HG03060 (cell line): ENCODE results near the gene NKD2.

ENCODE experiments used
- ATAC-seq: cut with Tn5 transposase; IDR thresholded peaks from one replicate; pipeline ENCODE4 v1.9.1; 2021; ENCODE audit warnings: low read depth, moderate number of reproducible peaks; ENCODE audit not compliant: unreplicated experiment

NKD2 gene

DNA sequence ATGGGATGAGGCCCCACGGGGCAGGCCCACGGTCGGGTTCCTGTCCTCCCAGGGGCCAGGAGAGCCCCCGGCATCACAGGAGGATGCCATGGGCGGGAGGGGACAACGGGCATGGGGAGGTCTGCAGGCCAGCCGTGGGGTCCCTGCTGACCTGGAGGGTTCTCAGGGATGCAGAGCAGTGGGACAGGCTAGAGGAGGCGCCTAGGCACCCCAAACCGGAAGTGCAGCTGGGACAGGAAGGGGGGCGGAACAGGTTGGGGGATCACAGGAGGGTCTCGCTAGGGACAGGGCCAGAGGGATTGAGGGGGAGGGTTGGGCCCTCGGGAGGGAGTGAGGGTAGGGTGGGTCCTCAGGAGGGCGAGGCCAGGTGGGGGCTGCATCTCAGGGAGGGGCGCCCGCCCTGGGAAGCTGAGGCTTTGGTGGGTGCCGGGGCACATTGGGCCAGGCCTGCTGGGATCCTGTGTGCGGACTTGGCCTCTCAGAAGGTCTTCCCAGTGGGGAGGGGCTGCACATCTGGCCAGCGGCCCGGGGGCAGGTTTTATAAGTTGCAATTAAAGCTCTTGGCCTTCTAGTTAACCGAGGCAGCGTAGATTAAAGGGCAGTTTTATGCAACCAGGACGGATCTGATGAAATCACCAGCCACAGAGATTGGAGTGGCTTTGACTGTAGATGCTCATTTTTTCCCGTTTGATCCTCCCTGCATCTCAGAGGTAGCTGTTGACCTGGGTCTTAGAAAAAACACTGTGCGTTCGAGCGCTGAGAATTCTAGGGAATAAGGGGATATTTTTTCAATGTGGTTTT is 20.1 kb downstream of the NKD2 start:
- no peak for ATAC-seq

- ATAC-seq: no peak
Measured at GRCh38 chr5:1029282-1029944, 20.8 kb downstream of the NKD2 start.

GRCh38 chr5:1029945-1030625 is 21.5 kb downstream of the NKD2 start:
- no peak for ATAC-seq

DNA sequence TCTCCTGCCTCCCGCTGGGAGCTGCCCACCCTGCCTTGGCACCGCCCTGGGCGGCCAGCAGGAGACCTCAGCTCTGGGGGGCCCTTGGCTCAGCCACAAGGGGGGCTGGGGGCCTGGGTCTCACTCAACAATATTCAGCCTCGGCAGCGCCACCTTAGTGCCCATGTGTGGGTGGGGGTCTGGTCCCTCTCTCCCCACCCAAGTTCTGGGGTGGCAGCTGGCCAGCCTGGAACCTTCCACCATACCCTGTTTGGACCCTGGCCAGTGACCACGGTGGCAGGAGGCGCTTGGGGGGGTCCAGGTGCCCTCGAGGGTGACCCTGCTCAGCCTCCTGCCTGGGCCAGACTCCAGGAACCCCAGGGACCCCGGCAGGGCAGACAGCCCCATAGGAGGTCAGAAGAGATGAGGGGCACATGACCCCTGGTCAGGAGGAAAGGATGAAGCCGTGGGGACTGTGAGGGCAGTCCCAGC is 22.2 kb downstream of the NKD2 start:
- ATAC-seq: no peak

GRCh38 chr5:1031306-1031959 is 22.8 kb downstream of the NKD2 start:
- no peak for ATAC-seq

DNA sequence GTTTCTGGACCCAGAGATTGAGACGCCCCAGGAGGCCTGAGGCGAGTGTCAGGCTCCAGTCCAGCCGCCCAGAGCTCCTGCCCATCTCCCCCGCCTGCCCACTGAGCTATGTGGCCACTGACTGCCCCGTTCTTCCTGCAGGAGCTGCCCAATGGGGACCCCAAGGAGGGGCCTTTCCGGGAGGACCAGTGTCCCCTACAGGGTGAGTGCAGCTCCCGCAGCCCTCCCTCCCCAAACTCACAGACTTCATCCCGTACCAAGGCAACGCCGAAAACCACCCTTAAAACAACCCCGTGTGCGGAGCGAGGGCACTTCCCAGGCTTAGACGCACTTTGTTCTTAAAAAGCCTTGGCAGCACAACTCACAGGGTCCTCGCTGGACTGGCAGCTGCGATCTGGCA is 23.4 kb downstream of the NKD2 start:
- ATAC-seq: no peak

DNA sequence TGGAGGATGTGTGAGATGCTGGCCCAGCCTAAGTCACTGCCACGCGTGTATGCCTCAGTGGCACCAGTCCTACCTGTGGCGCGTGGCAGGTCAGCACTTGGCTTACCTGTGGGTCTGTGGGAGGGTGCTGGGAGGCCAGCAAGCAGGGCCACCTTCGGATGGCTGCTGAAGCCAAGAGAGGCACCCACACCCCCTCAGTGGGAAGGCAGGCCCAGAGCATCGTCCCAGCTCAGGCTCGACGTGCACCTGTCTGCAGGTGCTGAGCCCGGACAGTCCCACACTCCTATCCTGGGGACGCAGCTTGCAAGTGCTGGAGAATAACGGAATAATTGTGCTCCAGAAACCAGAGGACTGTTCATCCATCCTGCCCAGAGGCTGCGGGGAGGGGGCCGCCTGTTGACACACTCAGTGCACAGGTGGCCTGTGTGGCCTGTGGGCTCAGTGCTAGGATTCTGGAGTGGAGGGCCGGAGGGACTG is 24.0 kb downstream of the NKD2 start:
- no peak for ATAC-seq

GRCh38 chr5:1033178-1033577 is 24.6 kb downstream of the NKD2 start:
- ATAC-seq: no peak

DNA sequence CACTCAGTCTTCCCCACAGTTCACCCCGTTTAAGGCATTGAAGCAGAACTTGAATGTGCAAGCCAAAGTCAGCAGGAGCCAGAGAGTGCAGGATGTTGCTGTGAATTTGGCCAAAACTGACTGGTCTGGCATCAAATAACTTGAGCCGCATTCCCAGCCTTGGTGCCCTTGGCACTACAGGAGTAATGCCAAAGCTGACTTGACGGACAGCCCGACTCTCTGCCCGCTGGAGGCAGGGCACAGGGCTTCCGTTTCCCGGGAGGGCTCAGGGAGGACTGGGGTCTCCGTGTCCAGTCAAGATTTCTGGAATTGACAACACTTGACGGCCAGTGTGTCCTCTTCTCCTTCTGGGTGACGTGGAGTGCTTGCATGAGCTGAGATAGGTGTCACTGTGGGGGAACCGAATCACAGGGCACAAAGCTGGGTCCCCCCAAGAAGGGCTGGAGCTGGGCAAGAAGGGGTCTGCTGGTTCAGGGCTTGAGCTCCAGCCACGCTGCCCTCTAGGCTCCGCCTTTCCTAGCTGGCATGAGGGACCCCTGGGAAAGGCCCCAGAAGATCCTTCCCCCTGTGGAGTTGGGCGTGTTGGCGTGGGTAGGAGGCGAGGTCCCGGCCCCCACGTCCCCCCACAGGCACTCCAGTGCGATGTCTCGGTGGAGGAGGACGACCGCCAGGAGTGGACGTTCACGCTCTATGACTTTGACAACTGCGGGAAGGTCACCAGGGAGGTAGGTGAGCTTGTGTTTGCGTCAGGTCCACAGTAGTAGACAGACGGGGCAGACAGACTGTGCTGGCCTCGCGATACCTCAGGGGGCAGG is 25.2 kb downstream of the NKD2 start:
- no peak for ATAC-seq

DNA sequence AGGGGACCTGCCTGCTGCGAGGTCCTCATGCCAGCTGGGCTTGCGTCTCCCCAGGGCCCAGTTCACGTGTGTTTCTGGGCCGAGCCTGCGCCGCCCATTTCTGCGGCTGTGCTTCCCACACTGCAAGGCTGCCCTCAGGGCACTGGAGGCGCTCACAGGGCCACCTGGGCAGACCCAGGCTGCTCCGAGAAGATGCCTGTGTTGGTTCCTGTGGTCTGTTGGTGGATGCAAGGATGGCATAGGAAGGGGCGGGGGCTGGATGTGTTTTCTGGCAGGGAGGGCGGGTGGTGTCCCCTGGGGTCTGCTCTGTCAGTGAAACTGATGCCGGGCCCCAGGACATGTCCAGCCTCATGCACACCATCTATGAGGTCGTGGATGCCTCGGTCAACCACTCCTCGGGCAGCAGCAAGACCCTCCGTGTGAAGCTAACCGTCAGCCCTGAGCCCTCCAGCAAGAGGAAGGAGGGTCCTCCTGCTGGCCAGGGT is 25.9 kb downstream of the NKD2 start:
- ATAC-seq: no peak

- ATAC-seq: no peak
Measured at GRCh38 chr5:1034986-1035385, 26.4 kb downstream of the NKD2 start.

GRCh38 chr5:1035421-1036405 is 27.1 kb downstream of the NKD2 start:
- ATAC-seq: no peak

GRCh38 chr5:1036504-1037122 is 28.0 kb downstream of the NKD2 start:
- no peak for ATAC-seq

GRCh38 chr5:1037123-1037670 is 28.6 kb downstream of the NKD2 start:
- ATAC-seq: no peak

DNA sequence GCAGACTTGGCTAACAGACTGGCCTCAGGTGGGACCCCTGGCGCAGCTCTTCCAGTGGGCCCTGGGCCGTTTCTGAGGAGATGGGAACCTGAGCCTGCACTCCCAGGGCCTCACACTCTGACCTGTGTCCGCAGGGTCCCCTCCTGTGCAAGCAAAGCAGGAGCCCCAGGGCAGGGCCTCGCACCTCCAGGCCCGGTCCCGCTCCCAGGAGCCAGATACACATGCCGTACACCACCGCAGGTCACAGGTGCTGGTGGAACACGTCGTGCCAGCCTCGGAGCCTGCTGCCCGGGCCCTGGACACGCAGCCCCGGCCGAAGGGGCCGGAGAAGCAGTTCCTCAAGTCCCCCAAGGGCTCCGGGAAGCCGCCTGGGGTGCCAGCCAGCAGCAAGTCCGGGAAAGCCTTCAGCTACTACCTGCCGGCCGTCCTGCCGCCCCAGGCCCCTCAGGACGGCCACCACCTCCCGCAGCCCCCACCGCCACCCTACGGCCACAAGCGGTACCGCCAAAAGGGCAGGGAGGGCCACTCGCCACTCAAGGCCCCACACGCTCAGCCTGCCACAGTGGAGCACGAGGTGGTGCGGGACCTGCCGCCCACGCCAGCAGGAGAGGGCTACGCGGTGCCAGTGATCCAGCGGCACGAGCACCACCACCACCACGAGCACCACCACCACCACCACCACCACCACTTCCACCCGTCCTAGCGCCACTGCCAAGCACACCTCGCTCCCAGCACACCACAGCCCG is 29.2 kb downstream of the NKD2 start:
- no peak for ATAC-seq

GRCh38 chr5:1038417-1039209 is 30.0 kb downstream of the NKD2 start:
- ATAC-seq: no peak

DNA sequence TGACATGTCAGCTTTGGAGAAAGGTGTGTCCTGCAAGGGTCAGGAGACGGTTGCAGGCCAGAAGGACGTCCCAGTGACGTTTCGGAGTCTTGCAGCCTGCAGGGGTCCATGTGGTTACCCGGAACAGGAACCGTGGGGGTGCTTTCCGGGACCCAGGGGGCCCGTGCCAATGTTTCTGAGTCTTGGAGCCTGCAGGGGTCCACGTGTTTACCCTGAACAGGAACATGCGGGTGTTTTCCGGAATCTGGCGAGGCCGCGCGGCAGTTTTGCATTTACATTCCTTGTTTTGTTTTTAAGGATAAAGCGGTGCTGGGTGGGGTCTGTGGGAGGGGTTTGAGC is 30.6 kb downstream of the NKD2 start:
- no peak for ATAC-seq
